Stimulated activated memory B cell treated with anti-CD40 and anti-IgM and Interleukin-4, amounts not matched to agents 10 μg/mL and 1 μg/mL and 100 μg/mL, for 72 hours (primary cell): ENCODE data around the gene OR10A2.
"Not testable (repeated sequence)": the region's sequence is repeated elsewhere in the genome, so short reads cannot be mapped to it uniquely, and the experiment has no call there.

ENCODE experiments used
- ATAC-seq: fragments of 150-1000 bp; cut with Tn5 transposase; 2 replicates; pipeline ENCODE4 v1.10.0; 2021
- H3K27ac Mint-ChIP-seq: one replicate; pipeline ENCODE4 v1.8.0; 2022; ENCODE audit warnings: mild to moderate bottlenecking, mixed read lengths
- H3K27me3 Mint-ChIP-seq: one replicate; pipeline ENCODE4 v1.8.0; 2022; ENCODE audit warnings: mixed read lengths
- H3K36me3 Mint-ChIP-seq: one replicate; pipeline ENCODE4 v1.8.0; 2022; ENCODE audit warnings: mixed read lengths
- H3K4me1 Mint-ChIP-seq: one replicate; pipeline ENCODE4 v1.8.0; 2022; ENCODE audit warnings: mixed read lengths
- H3K4me3 Mint-ChIP-seq: one replicate; pipeline ENCODE4 v1.8.0; 2022; ENCODE audit warnings: mild to moderate bottlenecking, moderate library complexity, mixed read lengths
- H3K9me3 Mint-ChIP-seq: one replicate; pipeline ENCODE4 v1.8.0; 2022; ENCODE audit warnings: mixed read lengths

The OR10A2 gene

GRCh38 chr11:6856871-6857270 is 6.0 kb upstream of the OR10A2 start:
- H3K36me3 Mint-ChIP-seq: peaks cover 6% of the 10 kb centered on the region
- no peak overlapping the region for H3K27ac Mint-ChIP-seq
- ATAC-seq: no peak
- peaks cover 14% of the 10 kb centered on the region for H3K27me3 Mint-ChIP-seq
- H3K4me1 Mint-ChIP-seq: no peaks in the 10 kb centered on the region
- H3K4me3 Mint-ChIP-seq: no peak overlapping the region
- peaks cover 10% of the 10 kb centered on the region for H3K9me3 Mint-ChIP-seq

GRCh38 chr11:6864438-6864837 is 1.6 kb downstream of the OR10A2 start:
- peaks cover 7% of the 10 kb centered on the region for H3K27me3 Mint-ChIP-seq
- peaks cover 6% of the 10 kb centered on the region for H3K9me3 Mint-ChIP-seq
- H3K4me1 Mint-ChIP-seq: no peaks in the 10 kb centered on the region
- ATAC-seq: no peak
- H3K27ac Mint-ChIP-seq: no peak overlapping the region
- H3K4me3 Mint-ChIP-seq: no peak overlapping the region
- no peaks in the 10 kb centered on the region for H3K36me3 Mint-ChIP-seq

- no peaks in the 10 kb centered on the region for H3K9me3 Mint-ChIP-seq
- H3K4me3 Mint-ChIP-seq: no peak overlapping the region
- H3K27me3 Mint-ChIP-seq: peaks cover 11% of the 10 kb centered on the region
- no peaks in the 10 kb centered on the region for H3K36me3 Mint-ChIP-seq
- no peak overlapping the region for H3K27ac Mint-ChIP-seq
- H3K4me1 Mint-ChIP-seq: no peaks in the 10 kb centered on the region
- ATAC-seq: no peak
These were observed 8.4 kb downstream of the OR10A2 start for GRCh38 chr11:6871278-6871677.

GRCh38 chr11:6875761-6876160 is 12.9 kb downstream of the OR10A2 start:
- Mint-ChIP-seq H3K27ac (no peak overlapping the region), H3K27me3 (peaks cover 21% of the 10 kb centered on the region)

GRCh38 chr11:6876325-6876724 is 13.5 kb downstream of the OR10A2 start, which contains the start of gene OR10A4:
Gene OR10A4, plus strand, starts transcription at chr11:6876625. Its CDS starts 23 bp downstream, at chr11:6876648.
- Mint-ChIP-seq H3K36me3 (no peaks in the 10 kb centered on the region), H3K27ac (no peak within 1 kb of the TSS), H3K4me3 (no peak within 1 kb of the TSS), H3K27me3 (peaks cover 21% of the 10 kb centered on the region), H3K9me3 (no peaks in the 10 kb centered on the region), H3K4me1 (no peaks in the 10 kb centered on the region)
- no peak for ATAC-seq

More at GRCh38 chr11:6875761-6876160, 12.9 kb downstream of the OR10A2 start:
- Mint-ChIP-seq H3K36me3 (no peaks in the 10 kb centered on the region), H3K4me1 (no peaks in the 10 kb centered on the region), H3K4me3 (no peak overlapping the region), H3K9me3 (no peaks in the 10 kb centered on the region)
- no peak for ATAC-seq

- ATAC-seq: no peak
- Mint-ChIP-seq H3K9me3 (no peaks in the 10 kb centered on the region), H3K27me3 (peaks cover 21% of the 10 kb centered on the region), H3K4me3 (no peak overlapping the region), H3K27ac (no peak overlapping the region), H3K4me1 (no peaks in the 10 kb centered on the region), H3K36me3 (no peaks in the 10 kb centered on the region)
These were observed 14.1 kb downstream of the OR10A2 start for GRCh38 chr11:6876914-6877313.

GRCh38 chr11:6882751-6883150 is 19.9 kb downstream of the OR10A2 start:
- Mint-ChIP-seq H3K4me1 (no peaks in the 10 kb centered on the region), H3K27me3 (peaks cover 26% of the 10 kb centered on the region), H3K36me3 (no peaks in the 10 kb centered on the region), H3K27ac (no peak overlapping the region), H3K9me3 (no peaks in the 10 kb centered on the region), H3K4me3 (no peak overlapping the region)
- ATAC-seq: no peak

- not testable (repeated sequence) for H3K9me3 Mint-ChIP-seq, H3K4me3 Mint-ChIP-seq, ATAC-seq, H3K27ac Mint-ChIP-seq, H3K4me1 Mint-ChIP-seq, H3K36me3 Mint-ChIP-seq
- H3K27me3 Mint-ChIP-seq: peaks cover 43% of the 10 kb centered on the region
These were observed 24.9 kb downstream of the OR10A2 start for GRCh38 chr11:6887711-6888110.

- H3K27me3 Mint-ChIP-seq: peaks cover 34% of the 10 kb centered on the region
- no peaks in the 10 kb centered on the region for H3K9me3 Mint-ChIP-seq
- no peak overlapping the region for H3K27ac Mint-ChIP-seq
- no peaks in the 10 kb centered on the region for H3K4me1 Mint-ChIP-seq
- no peaks in the 10 kb centered on the region for H3K36me3 Mint-ChIP-seq
- ATAC-seq: no peak
- H3K4me3 Mint-ChIP-seq: no peak overlapping the region
These were observed 26.0 kb downstream of the OR10A2 start for GRCh38 chr11:6888830-6889229.

GRCh38 chr11:6889835-6890234 is 27.0 kb downstream of the OR10A2 start:
- ATAC-seq: peak; percentile 58
- Mint-ChIP-seq H3K27me3 (peaks cover 24% of the 10 kb centered on the region), H3K27ac (no peak overlapping the region), H3K9me3 (no peaks in the 10 kb centered on the region), H3K36me3 (no peaks in the 10 kb centered on the region), H3K4me1 (no peaks in the 10 kb centered on the region), H3K4me3 (no peak overlapping the region)

- Mint-ChIP-seq H3K36me3 (no peaks in the 10 kb centered on the region), H3K4me1 (peaks cover 5% of the 10 kb centered on the region), H3K4me3 (no peak within 1 kb of the TSS), H3K27ac (no peak within 1 kb of the TSS), H3K27me3 (peaks cover 18% of the 10 kb centered on the region), H3K9me3 (no peaks in the 10 kb centered on the region)
- no peak for ATAC-seq
These were observed 29.5 kb downstream of the OR10A2 start, which contains the start of gene OR2D2 for GRCh38 chr11:6892400-6892799. Gene OR2D2, minus strand, starts transcription at chr11:6892500. Its CDS starts 0 bp downstream, at chr11:6892500.

- ATAC-seq: no peak
- Mint-ChIP-seq H3K4me1 (peaks cover 5% of the 10 kb centered on the region), H3K27ac (no peak overlapping the region)
These were observed 31.2 kb downstream of the OR10A2 start for GRCh38 chr11:6894097-6894496.

GRCh38 chr11:6895010-6895409 is 32.2 kb downstream of the OR10A2 start:
- H3K4me3 Mint-ChIP-seq: no peak overlapping the region
- peaks cover 22% of the 10 kb centered on the region for H3K27me3 Mint-ChIP-seq
- ATAC-seq: peak; percentile 64
- H3K9me3 Mint-ChIP-seq: no peaks in the 10 kb centered on the region
- H3K27ac Mint-ChIP-seq: no peak overlapping the region
- no peaks in the 10 kb centered on the region for H3K36me3 Mint-ChIP-seq
- peaks cover 5% of the 10 kb centered on the region for H3K4me1 Mint-ChIP-seq

More at GRCh38 chr11:6894097-6894496, 31.2 kb downstream of the OR10A2 start:
- no peaks in the 10 kb centered on the region for H3K9me3 Mint-ChIP-seq
- H3K36me3 Mint-ChIP-seq: no peaks in the 10 kb centered on the region
- no peak overlapping the region for H3K4me3 Mint-ChIP-seq
- peaks cover 18% of the 10 kb centered on the region for H3K27me3 Mint-ChIP-seq

GRCh38 chr11:6898911-6899310 is 36.1 kb downstream of the OR10A2 start:
- Mint-ChIP-seq H3K36me3 (no peaks in the 10 kb centered on the region), H3K4me3 (no peak overlapping the region), H3K4me1 (peaks cover 5% of the 10 kb centered on the region), H3K27ac (no peak overlapping the region), H3K27me3 (peaks cover 21% of the 10 kb centered on the region), H3K9me3 (no peaks in the 10 kb centered on the region)
- no peak for ATAC-seq

GRCh38 chr11:6900327-6900999 is 37.6 kb downstream of the OR10A2 start:
- H3K27ac Mint-ChIP-seq: no peak overlapping the region
- ATAC-seq: no peak
- H3K27me3 Mint-ChIP-seq: peaks cover 21% of the 10 kb centered on the region
- H3K36me3 Mint-ChIP-seq: no peaks in the 10 kb centered on the region
- H3K4me3 Mint-ChIP-seq: no peak overlapping the region
- no peaks in the 10 kb centered on the region for H3K9me3 Mint-ChIP-seq
- no peaks in the 10 kb centered on the region for H3K4me1 Mint-ChIP-seq

- H3K36me3 Mint-ChIP-seq, H3K27ac Mint-ChIP-seq, ATAC-seq, H3K9me3 Mint-ChIP-seq, H3K4me1 Mint-ChIP-seq, H3K4me3 Mint-ChIP-seq: not testable (repeated sequence)
- H3K27me3 Mint-ChIP-seq: peaks cover 19% of the 10 kb centered on the region
These were observed 41.9 kb downstream of the OR10A2 start for GRCh38 chr11:6904804-6905203.
